Cardiac muscle cell (in vitro differentiated cells and primary cell): ENCODE measurements around the gene STX4. TPM values are rescaled to one million over a fixed set of nuclear protein-coding genes. Genes with fewer than 3 reads are reported as not detected.
"Not testable (repeated sequence)": the region's sequence is repeated elsewhere in the genome, so short reads cannot be mapped to it uniquely, and the experiment has no call there.

Source experiments
- DNase-seq, 2 donors: peaks; one replicate each; pipeline versions ENCODE4 v3.0.0 to v3.0.0-alpha.2; 2010 to 2017; ENCODE audit warnings: low read depth in 1 of 2, low spot score in 1 of 2
- H3K27ac ChIP-seq: fragments of 200-600 bp; sonication (generic); 2 replicates; pipeline ENCODE4 v1.5.1; 2016
- H3K27me3 ChIP-seq: fragments of 200-600 bp; sonication (generic); 2 replicates; pipeline ENCODE4 v1.6.0; 2016; ENCODE audit warnings: control low read depth
- H3K36me3 ChIP-seq: fragments of 200-600 bp; sonication (generic); 2 replicates; pipeline ENCODE4 v1.5.1; 2016; ENCODE audit warnings: control low read depth
- H3K4me1 ChIP-seq: fragments of 200-600 bp; sonication (generic); 2 replicates; pipeline ENCODE4 v1.8.1; 2017; ENCODE audit warnings: low read depth, mild to moderate bottlenecking, mixed run types
- H3K4me3 ChIP-seq: fragments of 200-600 bp; sonication (generic); 2 replicates; pipeline ENCODE4 v1.5.1; 2016; ENCODE audit warnings: mild to moderate bottlenecking
- H3K9me3 ChIP-seq: fragments of 200-600 bp; sonication (generic); 2 replicates; pipeline ENCODE4 v1.5.1; 2017; ENCODE audit warnings: low read depth, mild to moderate bottlenecking, control low read depth
- CTCF ChIP-seq: IDR thresholded peaks from 2 replicates; pipeline ENCODE4 v1.5.1; 2012; ENCODE audit warnings: low read depth, mild to moderate bottlenecking, low read length
- polyA plus RNA-seq: library from polyadenylated mRNA; unstranded; fragments of >200 nt; fragmentation: Nextera tagmentation; extraction: Ambion mirVana; gene quantifications from 2 replicates; pipeline ENCODE4 v1.2.1, GENCODE V29; 2016
- total RNA-seq: library from RNA; depleted of rRNA; stranded (reverse); fragments of >200 nt; gene quantifications from 2 replicates; pipeline ENCODE4 v1.2.3, GENCODE V29; 2016

Gene STX4
- total and polyA plus RNA-seq, 2 experiments from 2014 or later, result 25.3 to 53.2 TPM

GRCh38 chr16:31009894-31010584, 23.3 kb upstream of the STX4 start:
- TF ChIP-seq CTCF, result no peak
- DNase-seq, result no peak
- Histone ChIP-seq H3K27me3 (peaks cover 11% of the 10 kb centered on the region), H3K27ac (no peak overlapping the region), H3K36me3 (no peaks in the 10 kb centered on the region), H3K4me3 (peak overlapping the region; percentile 46), H3K9me3 (no peaks in the 10 kb centered on the region), H3K4me1 (no peaks in the 10 kb centered on the region)

GRCh38 chr16:31010585-31011325, 22.6 kb upstream of the STX4 start, which contains the start of gene STX1B:
STX1B (minus strand) TSS chr16:31010638; CDS start chr16:31010396, 242 bp downstream.
- Histone ChIP-seq H3K27me3 (peaks cover 11% of the 10 kb centered on the region), H3K4me1 (no peaks in the 10 kb centered on the region), H3K9me3 (no peaks in the 10 kb centered on the region), H3K27ac (no peak within 1 kb of the TSS), H3K36me3 (no peaks in the 10 kb centered on the region), H3K4me3 (peak within 1 kb of the TSS; percentile 46)
- no peak for TF ChIP-seq CTCF
- peak; percentile 31 to 77 for DNase-seq

GRCh38 chr16:31011815-31012214, 21.5 kb upstream of the STX4 start:
- DNase-seq, H3K4me3 ChIP-seq, H3K9me3 ChIP-seq, H3K4me1 ChIP-seq, H3K36me3 ChIP-seq, H3K27ac ChIP-seq: not testable (repeated sequence)
- H3K27me3 ChIP-seq, result peaks cover 11% of the 10 kb centered on the region

- peaks cover 11% of the 10 kb centered on the region for H3K27me3 ChIP-seq
- H3K36me3 ChIP-seq, DNase-seq, H3K9me3 ChIP-seq, H3K4me1 ChIP-seq, H3K27ac ChIP-seq, H3K4me3 ChIP-seq: not testable (repeated sequence)
Observed at GRCh38 chr16:31013292-31013691, 20.1 kb upstream of the STX4 start.

GRCh38 chr16:31016018-31016417, 17.3 kb upstream of the STX4 start:
- no peak for DNase-seq
- no peak overlapping the region for H3K4me3 ChIP-seq
- peaks cover 11% of the 10 kb centered on the region for H3K27me3 ChIP-seq
- no peaks in the 10 kb centered on the region for H3K9me3 ChIP-seq
- no peaks in the 10 kb centered on the region for H3K4me1 ChIP-seq
- no peak overlapping the region for H3K27ac ChIP-seq
- no peak for TF ChIP-seq CTCF
- H3K36me3 ChIP-seq, result no peaks in the 10 kb centered on the region

- H3K27ac ChIP-seq, H3K36me3 ChIP-seq, H3K9me3 ChIP-seq, H3K27me3 ChIP-seq, H3K4me1 ChIP-seq, H3K4me3 ChIP-seq, DNase-seq: not testable (repeated sequence)
Observed at GRCh38 chr16:31017756-31018155, 15.6 kb upstream of the STX4 start.

- Histone ChIP-seq H3K36me3 (no peaks in the 10 kb centered on the region), H3K27me3 (no peaks in the 10 kb centered on the region), H3K4me3 (no peak overlapping the region), H3K27ac (no peak overlapping the region), H3K9me3 (no peaks in the 10 kb centered on the region), H3K4me1 (no peaks in the 10 kb centered on the region)
- no peak for DNase-seq
- no peak for TF ChIP-seq CTCF
Observed at GRCh38 chr16:31020536-31020935, 12.8 kb upstream of the STX4 start.
